Stimulated activated CD4-positive, alpha-beta T cell treated with anti-CD3 and anti-CD28 coated beads, Interleukin-4, amount 100 ng/mL, for 1 hour (primary cell): ENCODE measurements around the gene EIF3F.

Experiments used
- DNase-seq: peaks from one replicate; pipeline ENCODE4 v3.0.0-alpha.2; 2020

EIF3F gene

GRCh38 chr11:7994581-7995278, 7.6 kb downstream of the EIF3F start:
- no peak for DNase-seq

GRCh38 chr11:7999795-8000194, 12.7 kb downstream of the EIF3F start:
- DNase-seq, result no peak

GRCh38 chr11:8000390-8000789, 13.3 kb downstream of the EIF3F start:
- no peak for DNase-seq

GRCh38 chr11:8002676-8003075, 15.5 kb downstream of the EIF3F start:
- DNase-seq, result no peak

GRCh38 chr11:8003187-8003586, 16.1 kb downstream of the EIF3F start:
- DNase-seq, result no peak

- no peak for DNase-seq
Observed at GRCh38 chr11:8004008-8004407, 16.9 kb downstream of the EIF3F start.

- DNase-seq, result no peak
Observed at GRCh38 chr11:8005556-8005955, 18.4 kb downstream of the EIF3F start.

GRCh38 chr11:8006349-8006977, 19.3 kb downstream of the EIF3F start:
- peak; percentile 15 for DNase-seq

- no peak for DNase-seq
Observed at GRCh38 chr11:8008212-8008611, 21.1 kb downstream of the EIF3F start.

- DNase-seq, result no peak
Observed at GRCh38 chr11:8009856-8010255, 22.7 kb downstream of the EIF3F start.

GRCh38 chr11:8011371-8011770, 24.2 kb downstream of the EIF3F start:
- no peak for DNase-seq

GRCh38 chr11:8011981-8012444, 24.9 kb downstream of the EIF3F start:
- no peak for DNase-seq

GRCh38 chr11:8013833-8014232, 26.7 kb downstream of the EIF3F start:
- DNase-seq, result no peak

- no peak for DNase-seq
Observed at GRCh38 chr11:8015753-8016239, 28.7 kb downstream of the EIF3F start.

- no peak for DNase-seq
Observed at GRCh38 chr11:8016440-8016839, 29.3 kb downstream of the EIF3F start.

GRCh38 chr11:8017071-8017470, 29.9 kb downstream of the EIF3F start:
- DNase-seq, result no peak

- DNase-seq, result no peak
Observed at GRCh38 chr11:8017894-8018483, 30.9 kb downstream of the EIF3F start.

GRCh38 chr11:8018484-8019313, 31.6 kb downstream of the EIF3F start:
- DNase-seq, result peak; percentile 56

GRCh38 chr11:8019314-8020243, 32.4 kb downstream of the EIF3F start:
- DNase-seq, result peak; percentile 41

- no peak for DNase-seq
Observed at GRCh38 chr11:8020244-8020597, 33.1 kb downstream of the EIF3F start.

GRCh38 chr11:8021920-8022319, 34.8 kb downstream of the EIF3F start:
- no peak for DNase-seq

- no peak for DNase-seq
Observed at GRCh38 chr11:8022876-8023275, 35.7 kb downstream of the EIF3F start.
